NCI-H2107 (cell line): Measurements from ENCODE around the gene CTF1.
"Not testable (repeated sequence)": the region's sequence is repeated elsewhere in the genome, so short reads cannot be mapped to it uniquely, and the experiment has no call there.

Source experiments
- DNase-seq: peaks from one replicate; lab custom pipeline; 2025; lab: John Stamatoyannopoulos, UW

The CTF1 gene

GRCh38 chr16:30888856-30889499, 7.4 kb upstream of the CTF1 start:
- no peak for DNase-seq

- DNase-seq, result no peak
Observed at GRCh38 chr16:30889721-30890120, 6.7 kb upstream of the CTF1 start.

DNA sequence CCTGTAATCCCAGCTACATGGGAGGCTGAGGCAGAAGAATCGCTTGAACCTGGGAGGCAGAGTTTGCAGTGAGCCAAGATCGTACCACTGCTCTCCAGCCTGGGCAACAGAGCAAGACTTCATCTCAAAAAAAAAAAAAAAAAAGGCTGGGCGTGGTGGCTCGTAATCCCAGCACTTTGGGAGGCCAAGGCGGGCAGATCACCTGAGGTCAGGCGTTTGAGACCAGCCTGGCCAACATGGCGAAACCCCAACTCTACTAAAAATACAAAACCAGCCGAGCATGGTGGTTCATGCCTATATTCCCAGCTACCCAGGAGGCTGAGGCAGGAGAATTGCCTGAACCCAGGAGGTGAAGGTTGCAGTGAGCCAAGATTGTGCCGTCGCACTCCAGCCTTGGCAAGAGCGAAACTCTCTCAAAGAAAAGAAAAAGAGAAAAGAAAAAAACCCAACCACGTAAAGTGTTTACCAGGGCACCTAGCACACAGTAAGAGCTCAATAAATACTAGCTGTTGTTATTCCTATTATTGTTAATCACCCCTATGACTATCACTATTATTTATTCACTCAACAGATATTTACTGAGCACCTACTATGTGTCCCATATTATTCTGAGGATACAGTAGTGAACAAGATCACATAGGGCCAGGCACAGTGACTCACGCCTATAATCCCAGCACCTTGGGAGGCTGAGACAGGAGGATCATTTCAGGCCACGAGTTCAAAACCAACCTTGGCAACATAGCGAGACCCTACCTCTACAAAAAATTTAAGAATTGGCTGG, 5.2 kb upstream of the CTF1 start:
- DNase-seq, result not testable (repeated sequence)

DNA sequence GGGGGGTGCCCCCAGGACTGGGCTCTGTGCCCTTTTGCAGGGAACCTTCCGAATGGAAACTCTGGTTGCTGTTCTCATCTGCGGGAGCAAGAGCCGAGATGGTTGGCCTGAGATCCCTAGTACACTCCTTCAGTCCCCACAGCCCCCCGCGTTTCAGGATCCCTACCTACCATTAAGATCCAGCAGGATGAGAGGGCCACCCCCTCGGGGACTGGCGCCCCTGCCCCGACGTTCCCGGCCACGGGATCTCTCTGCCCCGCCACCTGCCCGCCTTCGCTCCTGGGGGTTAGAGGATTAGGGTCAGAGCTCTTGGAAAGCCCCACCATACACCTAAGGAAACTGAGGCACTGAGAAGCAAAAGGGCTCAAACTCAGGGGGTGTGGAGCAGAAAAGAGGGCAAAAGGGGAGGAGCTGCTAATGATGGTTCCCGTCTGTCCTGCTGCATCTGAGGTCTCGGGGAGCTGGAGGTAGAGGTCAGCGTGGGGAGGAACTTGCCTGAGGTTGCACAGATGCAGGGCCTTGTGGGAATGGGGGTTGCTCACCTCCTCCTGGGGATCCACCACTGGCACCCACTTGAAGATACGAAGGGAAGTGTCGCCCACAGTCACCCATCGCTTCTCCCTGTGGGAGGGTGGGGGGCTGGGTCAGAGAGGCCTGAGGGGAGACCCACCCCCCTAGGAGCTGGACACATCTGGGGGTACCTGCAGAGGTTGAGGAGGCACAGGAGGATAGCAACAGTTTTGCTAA, 3.6 kb upstream of the CTF1 start:
- no peak for DNase-seq

- DNase-seq, result no peak
Observed at GRCh38 chr16:30893417-30893743, 3.0 kb upstream of the CTF1 start.

GRCh38 chr16:30893744-30894539, 2.5 kb upstream of the CTF1 start, which contains the start of gene BCL7C:
BCL7C (minus strand) TSS chr16:30894077; CDS start chr16:30893944, 133 bp downstream.
- peak; percentile 66 for DNase-seq

DNA sequence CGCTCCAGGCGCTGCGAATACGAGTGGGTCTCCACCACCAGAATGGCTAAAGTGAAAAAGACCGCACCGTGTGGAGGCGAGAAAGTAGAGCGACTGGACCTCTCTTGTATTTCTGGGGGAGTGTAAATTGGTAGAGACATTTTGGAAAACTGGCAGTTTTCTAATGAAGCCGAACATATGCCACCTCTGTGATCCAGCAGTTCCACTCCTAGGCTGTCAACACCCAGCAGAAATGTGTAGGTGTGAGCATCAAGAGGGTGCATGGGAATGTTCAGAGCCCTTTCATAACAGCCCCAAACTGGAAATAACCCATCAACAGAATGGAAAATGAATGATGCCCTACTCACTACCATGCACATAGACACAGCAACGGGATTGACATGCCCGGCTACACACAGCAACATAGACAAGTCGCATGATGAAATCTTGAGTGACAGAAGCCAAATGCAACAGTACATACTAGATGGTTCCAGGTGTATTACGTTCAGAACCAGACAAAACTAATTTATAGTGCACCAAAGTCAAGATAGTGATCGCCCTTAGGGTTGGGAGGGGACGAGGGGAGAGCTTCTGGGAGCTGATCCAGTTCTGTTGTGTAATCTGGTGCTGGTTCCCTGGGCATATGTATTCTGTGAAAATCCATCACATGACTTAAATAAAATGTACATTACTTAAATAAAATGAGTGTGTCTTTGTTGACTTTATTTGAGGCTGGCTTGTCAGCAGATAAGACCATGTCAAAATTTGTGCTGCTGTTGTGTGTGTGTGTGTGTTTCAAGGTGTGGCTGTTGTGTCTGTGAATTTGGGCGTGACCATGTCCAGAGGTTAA, 1.7 kb upstream of the CTF1 start:
- DNase-seq, result no peak

DNA sequence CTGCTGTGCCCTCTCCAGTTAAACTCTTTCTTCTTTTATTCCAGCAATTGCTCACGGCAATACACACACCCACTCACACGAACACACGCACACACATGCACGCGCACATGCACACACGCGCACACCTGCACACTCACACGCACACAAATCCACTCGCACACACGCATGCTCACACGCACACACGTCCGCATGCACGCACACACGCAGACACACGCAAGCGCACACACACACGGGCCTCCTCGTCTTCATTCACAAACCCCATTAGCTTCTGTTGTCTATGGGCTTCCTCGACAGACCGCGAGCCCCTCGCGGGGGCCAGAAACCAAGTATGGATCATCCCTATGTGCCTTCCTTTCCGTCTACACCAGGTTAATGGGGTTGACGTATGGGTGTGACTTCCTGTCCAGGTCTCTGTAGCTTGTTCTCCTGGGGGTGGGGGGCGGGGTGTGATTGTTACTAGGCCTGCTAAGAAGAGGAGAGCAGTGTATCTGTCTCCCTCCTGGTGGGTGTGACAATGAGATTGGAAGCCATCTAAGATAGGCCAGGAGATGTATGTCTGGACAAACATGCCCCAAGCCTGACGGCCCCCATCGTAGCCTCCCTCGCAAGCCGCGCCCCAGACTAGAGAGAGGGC, 670 bp upstream of the CTF1 start:
- no peak for DNase-seq

DNA sequence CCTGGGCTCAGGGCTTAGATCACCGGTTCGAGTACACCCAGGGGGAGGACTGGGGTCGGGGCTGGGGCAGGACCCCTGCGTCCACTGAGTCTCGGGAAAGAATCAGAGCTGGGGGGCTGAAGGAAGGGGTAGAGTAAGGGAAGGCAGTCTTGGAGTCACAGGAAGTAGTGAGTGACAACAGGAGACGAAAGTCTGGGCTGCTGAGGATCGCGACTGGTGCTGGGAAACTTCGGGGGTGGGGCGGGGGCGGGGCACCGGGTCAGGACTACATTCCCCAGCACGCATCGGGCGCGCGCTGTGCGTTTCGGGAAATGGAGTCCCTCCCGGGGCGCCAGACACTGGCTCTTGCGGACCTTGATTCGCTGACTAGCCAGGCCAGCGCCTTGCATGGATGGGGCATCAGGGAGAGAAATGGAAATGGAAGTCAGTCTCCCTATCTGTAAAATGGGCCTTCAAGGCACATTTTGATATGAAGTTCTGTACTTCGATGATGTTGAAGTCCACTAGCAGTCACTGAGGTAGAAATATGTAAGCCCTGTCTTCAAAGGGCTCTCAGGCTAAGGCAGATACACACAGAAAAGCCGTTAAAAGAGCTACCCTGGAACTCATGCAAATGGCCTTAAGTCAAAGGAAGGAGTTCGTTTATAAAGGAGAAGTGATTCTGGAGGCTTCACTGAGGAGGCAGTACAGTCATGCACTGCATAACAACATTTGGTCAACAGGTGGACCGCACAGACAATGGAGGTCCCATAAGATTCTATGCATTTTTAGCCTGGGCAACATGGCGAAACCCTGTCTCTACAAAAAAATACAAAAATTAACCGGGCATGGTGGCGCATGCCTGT, 697 bp downstream of the CTF1 start:
- DNase-seq, result peak; percentile 22

GRCh38 chr16:30899794-30900193, 3.4 kb downstream of the CTF1 start:
- no peak for DNase-seq

DNA sequence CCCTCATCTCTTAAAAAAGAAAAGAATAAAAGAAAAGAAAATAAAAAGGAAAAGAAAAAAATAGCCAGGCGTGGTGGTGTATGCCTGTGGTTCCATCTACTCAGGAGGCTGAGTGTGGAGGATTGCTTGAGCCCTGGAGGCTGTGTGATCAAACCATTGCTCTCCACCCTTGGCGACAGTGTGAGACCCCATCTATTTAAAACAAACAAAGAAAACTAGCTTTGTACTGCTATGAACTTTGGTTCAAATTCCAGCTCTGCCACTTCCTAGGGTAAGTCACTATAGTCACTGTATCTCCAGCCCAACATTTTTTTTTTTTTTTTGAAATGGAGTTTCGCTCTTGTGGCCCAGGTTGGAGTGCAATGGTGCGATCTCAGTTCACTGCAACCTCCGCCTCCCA, 4.2 kb downstream of the CTF1 start:
- DNase-seq, result no peak

GRCh38 chr16:30901201-30902028, 5.0 kb downstream of the CTF1 start:
- DNase-seq, result no peak

DNA sequence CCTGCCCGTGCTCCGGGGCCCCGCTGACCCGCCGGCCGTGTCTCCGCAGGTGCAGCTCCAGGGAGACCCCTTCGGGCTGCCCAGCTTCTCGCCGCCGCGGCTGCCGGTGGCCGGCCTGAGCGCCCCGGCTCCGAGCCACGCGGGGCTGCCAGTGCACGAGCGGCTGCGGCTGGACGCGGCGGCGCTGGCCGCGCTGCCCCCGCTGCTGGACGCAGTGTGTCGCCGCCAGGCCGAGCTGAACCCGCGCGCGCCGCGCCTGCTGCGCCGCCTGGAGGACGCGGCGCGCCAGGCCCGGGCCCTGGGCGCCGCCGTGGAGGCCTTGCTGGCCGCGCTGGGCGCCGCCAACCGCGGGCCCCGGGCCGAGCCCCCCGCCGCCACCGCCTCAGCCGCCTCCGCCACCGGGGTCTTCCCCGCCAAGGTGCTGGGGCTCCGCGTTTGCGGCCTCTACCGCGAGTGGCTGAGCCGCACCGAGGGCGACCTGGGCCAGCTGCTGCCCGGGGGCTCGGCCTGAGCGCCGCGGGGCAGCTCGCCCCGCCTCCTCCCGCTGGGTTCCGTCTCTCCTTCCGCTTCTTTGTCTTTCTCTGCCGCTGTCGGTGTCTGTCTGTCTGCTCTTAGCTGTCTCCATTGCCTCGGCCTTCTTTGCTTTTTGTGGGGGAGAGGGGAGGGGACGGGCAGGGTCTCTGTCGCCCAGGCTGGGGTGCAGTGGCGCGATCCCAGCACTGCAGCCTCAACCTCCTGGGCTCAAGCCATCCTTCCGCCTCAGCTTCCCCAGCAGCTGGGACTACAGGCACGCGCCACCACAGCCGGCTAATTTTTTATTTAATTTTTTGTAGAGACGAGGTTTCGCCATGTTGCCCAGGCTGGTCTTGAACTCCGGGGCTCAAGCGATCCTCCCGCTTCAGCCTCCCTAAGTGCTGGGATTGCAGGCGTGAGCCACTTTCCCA, 5.9 kb downstream of the CTF1 start:
- DNase-seq, result peak; percentile 14

GRCh38 chr16:30903002-30903401, 6.6 kb downstream of the CTF1 start:
- no peak for DNase-seq

GRCh38 chr16:30903596-30903995, 7.2 kb downstream of the CTF1 start:
- no peak for DNase-seq

DNA sequence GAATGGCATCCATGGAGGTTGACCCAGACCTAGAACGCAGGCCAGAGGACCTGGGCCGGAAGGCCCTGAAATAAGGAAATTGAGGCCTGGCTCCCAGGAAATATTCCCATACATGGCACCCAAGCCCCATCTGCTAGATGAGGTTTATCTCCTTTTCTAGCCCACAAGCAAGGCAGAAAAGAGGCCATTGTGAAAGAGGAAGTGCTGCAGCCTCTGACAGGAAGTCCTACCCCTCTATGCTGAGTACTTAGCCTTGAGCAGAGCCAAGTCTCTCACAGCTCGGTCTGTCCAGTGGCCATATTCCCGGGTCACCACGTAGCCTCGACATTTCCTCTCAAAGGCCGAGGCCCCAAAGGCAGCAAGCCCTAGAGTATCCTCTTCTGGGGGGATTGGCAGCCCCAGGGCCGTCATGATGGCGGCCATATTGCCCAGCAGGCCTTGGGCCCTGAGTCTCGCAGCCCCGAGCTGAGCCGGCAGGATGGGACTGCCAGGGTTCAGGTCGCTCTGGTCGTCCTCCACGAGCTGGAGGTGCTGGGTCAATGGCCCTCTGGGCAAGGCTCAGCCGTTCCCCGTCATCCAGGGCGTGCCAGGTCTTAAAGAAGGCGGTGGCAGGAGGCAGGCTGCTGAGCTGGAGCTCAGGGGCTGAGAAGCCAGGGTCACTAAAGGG, 7.8 kb downstream of the CTF1 start:
- DNase-seq, result no peak

GRCh38 chr16:30907064-30907463, 10.7 kb downstream of the CTF1 start:
- no peak for DNase-seq
